HUES64 (cell line): ENCODE measurements around the gene SYT14.
"Not testable (repeated sequence)": the region's sequence is repeated elsewhere in the genome, so short reads cannot be mapped to it uniquely, and the experiment has no call there.

Experiments
- H3K27ac ChIP-seq: 2 replicates; pipeline ENCODE4 v1.7.0; 2013; ENCODE audit warnings: low read depth, low read length, inconsistent platforms
- H3K27me3 ChIP-seq: 2 replicates; pipeline ENCODE4 v1.6.1; 2013; ENCODE audit warnings: mild to moderate bottlenecking, low read length; ENCODE audit not compliant: insufficient read depth
- H3K36me3 ChIP-seq: 2 replicates; pipeline ENCODE4 v1.6.1; 2013; ENCODE audit warnings: mild to moderate bottlenecking, low read length; ENCODE audit not compliant: insufficient read depth
- H3K4me1 ChIP-seq: 2 replicates; pipeline ENCODE4 v1.6.1; 2013; ENCODE audit warnings: mild to moderate bottlenecking, low read length, moderate library complexity; ENCODE audit not compliant: insufficient read depth
- H3K4me3 ChIP-seq: 2 replicates; pipeline ENCODE4 v1.5.1; 2013; ENCODE audit warnings: mild to moderate bottlenecking, low read length, moderate library complexity
- H3K9ac ChIP-seq: 2 replicates; pipeline ENCODE4 v1.6.1; 2013; ENCODE audit warnings: mild to moderate bottlenecking, low read depth, low read length
- H3K9me3 ChIP-seq: 2 replicates; pipeline ENCODE4 v1.6.1; 2013; ENCODE audit warnings: low read depth, low read length; ENCODE audit not compliant: insufficient read depth
- WGBS: fragments of 150-250, 120-280 bp; methylation state at CpG from one replicate; pipeline ENCODE4 v1.1.7; 2013; ENCODE audit warnings: missing lambda C conversion rate; 5-methylcytosine and 5-hydroxymethylcytosine counted together

SYT14 gene

DNA sequence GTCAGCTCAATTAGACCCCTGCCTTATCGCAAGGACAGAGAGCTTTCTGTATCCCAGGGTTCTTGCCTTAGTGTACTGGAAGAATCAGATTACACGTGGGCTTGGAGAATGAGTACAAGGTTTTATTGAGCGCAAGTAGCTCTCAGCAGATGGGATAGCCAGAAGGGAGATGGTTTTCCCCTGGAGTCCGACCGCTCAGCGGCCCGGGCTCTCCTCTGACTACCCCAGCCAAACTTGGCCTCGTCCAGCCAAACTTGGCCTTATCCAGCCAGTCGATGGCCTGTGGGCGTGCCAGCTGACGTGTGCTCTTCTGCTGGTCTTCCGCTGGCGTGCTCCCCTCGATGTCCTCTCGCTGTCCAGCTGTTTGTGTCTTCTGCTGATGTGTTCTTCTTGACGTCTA is 136.9 kb downstream of the SYT14 start:
- Histone ChIP-seq H3K27me3 (no peaks in the 10 kb centered on the region), H3K36me3 (no peaks in the 10 kb centered on the region), H3K4me1 (peaks cover 31% of the 10 kb centered on the region), H3K4me3 (no peak overlapping the region), H3K27ac (no peak overlapping the region), H3K9me3 (peaks cover 5% of the 10 kb centered on the region; the same call in 1 of the 2 replicates), H3K9ac (no peak overlapping the region)
- WGBS: 92% methylated on average over 16 of the region's 16 CpGs

GRCh38 chr1:210076620-210077019 is 138.6 kb downstream of the SYT14 start:
- Histone ChIP-seq H3K9me3 (peaks cover 5% of the 10 kb centered on the region; the same call in 1 of the 2 replicates), H3K36me3 (no peaks in the 10 kb centered on the region), H3K4me3 (no peak overlapping the region), H3K9ac (no peak overlapping the region), H3K27ac (no peak overlapping the region), H3K27me3 (no peaks in the 10 kb centered on the region), H3K4me1 (peaks cover 28% of the 10 kb centered on the region)
- 91% methylated on average over 3 of the region's 3 CpGs for WGBS

GRCh38 chr1:210081494-210081893 is 143.5 kb downstream of the SYT14 start:
- Histone ChIP-seq H3K27me3 (no peaks in the 10 kb centered on the region), H3K36me3 (no peaks in the 10 kb centered on the region), H3K4me1 (no peaks in the 10 kb centered on the region), H3K9ac (no peak overlapping the region), H3K9me3 (peaks cover 5% of the 10 kb centered on the region; the same call in 1 of the 2 replicates), H3K27ac (no peak overlapping the region), H3K4me3 (no peak overlapping the region)

- H3K4me3 ChIP-seq: no peak overlapping the region
- H3K36me3 ChIP-seq: no peaks in the 10 kb centered on the region
- WGBS: no CpG with 5 or more reads among the region's 1 CpG
- H3K9me3 ChIP-seq: no peaks in the 10 kb centered on the region
- no peak overlapping the region for H3K9ac ChIP-seq
- no peak overlapping the region for H3K27ac ChIP-seq
- no peaks in the 10 kb centered on the region for H3K4me1 ChIP-seq
- no peaks in the 10 kb centered on the region for H3K27me3 ChIP-seq
Measured at GRCh38 chr1:210085359-210085758, 147.3 kb downstream of the SYT14 start.

DNA sequence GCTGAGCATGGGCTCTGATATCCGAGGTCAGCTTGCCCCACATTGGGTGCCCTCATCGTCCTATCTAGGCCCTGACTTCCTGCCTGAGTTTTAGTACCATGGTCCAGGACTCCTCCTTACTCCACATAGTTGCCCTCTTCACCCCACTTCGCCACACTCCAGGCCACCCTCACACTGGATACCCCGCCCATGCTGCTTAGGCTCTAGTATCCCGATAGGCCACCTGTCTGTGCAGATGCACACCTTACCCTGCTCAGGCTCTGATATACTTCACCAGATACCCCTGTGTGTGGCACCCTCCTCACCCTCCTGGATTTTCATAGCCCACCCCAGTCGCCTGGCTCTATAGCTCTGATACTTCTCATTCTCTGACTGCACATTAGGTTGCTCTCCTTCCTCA is 149.0 kb downstream of the SYT14 start:
- 84% methylated on average over 6 of the region's 6 CpGs for WGBS
- H3K4me1 ChIP-seq: no peaks in the 10 kb centered on the region
- no peaks in the 10 kb centered on the region for H3K36me3 ChIP-seq
- H3K27me3 ChIP-seq: no peaks in the 10 kb centered on the region
- no peaks in the 10 kb centered on the region for H3K9me3 ChIP-seq
- no peak overlapping the region for H3K27ac ChIP-seq
- H3K9ac ChIP-seq: no peak overlapping the region
- H3K4me3 ChIP-seq: no peak overlapping the region

DNA sequence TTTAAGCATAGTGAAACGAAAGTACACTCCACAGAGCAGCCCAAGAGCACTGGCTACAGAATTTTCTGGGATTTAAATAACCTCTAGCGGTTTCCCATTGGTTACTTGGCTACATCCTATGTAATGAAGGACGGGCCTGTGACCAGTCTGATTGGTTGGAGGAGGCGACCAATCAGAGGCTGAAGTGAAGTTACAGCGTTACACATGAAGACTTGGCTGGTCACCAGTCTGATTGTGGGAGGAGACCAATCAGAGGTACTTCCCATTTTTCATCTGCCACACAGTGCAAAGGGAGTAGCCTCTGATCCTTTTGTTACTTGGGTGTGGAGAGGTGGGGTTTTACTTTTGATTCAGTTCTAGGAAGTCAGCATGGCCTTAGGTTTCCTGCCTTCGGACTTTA is 151.8 kb downstream of the SYT14 start:
- H3K9ac ChIP-seq: no peak overlapping the region
- WGBS: 95% methylated on average over 5 of the region's 6 CpGs
- H3K4me3 ChIP-seq: no peak overlapping the region
- H3K9me3 ChIP-seq: no peaks in the 10 kb centered on the region
- H3K36me3 ChIP-seq: no peaks in the 10 kb centered on the region
- no peaks in the 10 kb centered on the region for H3K27me3 ChIP-seq
- H3K27ac ChIP-seq: no peak overlapping the region
- H3K4me1 ChIP-seq: no peaks in the 10 kb centered on the region

DNA sequence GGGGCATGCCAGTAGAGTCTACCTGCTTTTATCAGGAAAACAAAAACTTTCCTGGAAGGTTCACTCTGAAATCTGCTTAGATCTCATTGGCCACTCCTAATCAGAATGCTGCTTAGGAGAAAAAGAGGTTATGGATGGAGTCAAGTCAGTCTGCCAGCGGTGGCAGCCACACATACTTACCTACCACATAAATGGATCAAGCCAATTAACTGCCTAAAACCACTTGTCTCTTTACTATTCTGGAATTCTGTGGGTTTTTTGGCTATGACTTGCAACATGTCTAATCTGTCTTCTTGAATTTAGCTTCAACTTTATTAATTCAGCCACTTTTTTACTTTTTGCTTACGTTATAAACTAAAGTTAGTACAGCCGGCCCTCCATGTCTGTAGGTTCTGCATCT is 154.3 kb downstream of the SYT14 start:
- no peak overlapping the region for H3K27ac ChIP-seq
- H3K9ac ChIP-seq: no peak overlapping the region
- WGBS: 97% methylated on average over 2 of the region's 3 CpGs
- no peaks in the 10 kb centered on the region for H3K27me3 ChIP-seq
- H3K4me1 ChIP-seq: no peaks in the 10 kb centered on the region
- H3K4me3 ChIP-seq: no peak overlapping the region
- H3K9me3 ChIP-seq: no peaks in the 10 kb centered on the region
- H3K36me3 ChIP-seq: no peaks in the 10 kb centered on the region

DNA sequence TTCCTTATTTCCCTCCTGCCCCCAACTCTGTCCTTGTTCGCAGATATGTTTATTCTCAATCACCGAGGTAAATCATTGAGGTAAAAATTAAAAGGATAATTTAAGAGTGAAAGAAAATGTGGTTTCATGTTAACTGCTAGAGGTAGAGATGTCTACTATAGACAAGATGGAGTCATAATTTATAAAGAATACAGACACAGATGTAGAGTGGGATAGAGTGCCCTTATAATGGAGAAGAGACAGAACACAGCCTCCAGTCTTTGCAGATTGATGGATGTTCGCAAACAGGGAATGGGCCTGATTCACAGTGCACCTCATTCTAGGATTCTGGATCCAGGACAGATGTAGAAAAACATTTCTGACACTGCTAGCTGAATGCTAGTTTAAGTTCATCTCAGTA is 155.4 kb downstream of the SYT14 start:
- Histone ChIP-seq H3K36me3 (no peaks in the 10 kb centered on the region), H3K9me3 (no peaks in the 10 kb centered on the region), H3K27me3 (no peaks in the 10 kb centered on the region), H3K9ac (no peak overlapping the region), H3K27ac (no peak overlapping the region), H3K4me3 (no peak overlapping the region), H3K4me1 (no peaks in the 10 kb centered on the region)
- 88% methylated on average over 3 of the region's 3 CpGs for WGBS

DNA sequence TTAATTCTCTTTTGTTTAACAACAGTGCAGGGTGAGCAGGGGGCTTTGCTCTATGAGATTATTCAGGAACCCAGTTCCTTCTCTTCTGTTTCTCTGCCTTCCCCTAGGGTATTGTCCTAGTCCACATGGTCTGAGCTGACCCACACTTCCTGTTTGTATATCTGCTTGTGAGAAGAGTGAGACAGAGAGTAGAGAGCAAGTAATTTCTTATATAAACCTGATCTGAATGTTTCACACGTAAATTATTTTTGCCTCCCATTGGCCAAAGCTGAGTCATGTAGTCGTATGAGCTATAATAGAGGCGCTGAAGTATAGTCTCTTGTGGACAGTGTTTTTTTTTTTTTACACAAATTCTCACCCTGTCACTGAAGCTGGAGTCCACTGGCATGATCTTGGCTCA is 160.3 kb downstream of the SYT14 start:
- H3K4me1 ChIP-seq: no peaks in the 10 kb centered on the region
- no peaks in the 10 kb centered on the region; the same call in 1 of the 2 replicates for H3K36me3 ChIP-seq
- H3K27me3 ChIP-seq: no peaks in the 10 kb centered on the region
- H3K27ac ChIP-seq: no peak overlapping the region
- H3K9ac ChIP-seq: no peak overlapping the region
- H3K4me3 ChIP-seq: no peak overlapping the region
- no peaks in the 10 kb centered on the region for H3K9me3 ChIP-seq
- WGBS: 100% methylated on average over 1 of the region's 3 CpGs

DNA sequence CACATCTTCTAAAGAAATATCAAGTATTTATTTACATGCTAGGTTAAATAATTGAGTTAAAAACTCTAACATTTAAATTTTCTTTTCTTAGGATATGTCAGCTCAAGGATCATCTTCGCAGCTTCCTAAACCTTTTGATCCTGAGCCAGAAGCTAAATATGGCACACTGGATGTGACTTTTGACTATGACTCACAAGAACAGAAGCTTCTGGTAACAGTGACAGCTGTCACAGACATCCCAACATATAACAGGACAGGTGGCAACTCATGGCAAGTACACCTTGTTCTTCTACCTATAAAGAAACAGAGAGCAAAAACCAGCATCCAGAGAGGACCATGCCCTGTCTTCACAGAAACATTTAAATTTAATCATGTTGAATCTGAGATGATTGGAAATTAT is 161.9 kb downstream of the SYT14 start:
- H3K4me3 ChIP-seq: no peak overlapping the region
- no peaks in the 10 kb centered on the region for H3K27me3 ChIP-seq
- H3K9ac ChIP-seq: no peak overlapping the region
- no peaks in the 10 kb centered on the region for H3K9me3 ChIP-seq
- peaks cover 5% of the 10 kb centered on the region; the same call in 1 of the 2 replicates for H3K36me3 ChIP-seq
- no peaks in the 10 kb centered on the region for H3K4me1 ChIP-seq
- no peak overlapping the region for H3K27ac ChIP-seq
- WGBS: 96% methylated on average over 1 of the region's 1 CpG

DNA sequence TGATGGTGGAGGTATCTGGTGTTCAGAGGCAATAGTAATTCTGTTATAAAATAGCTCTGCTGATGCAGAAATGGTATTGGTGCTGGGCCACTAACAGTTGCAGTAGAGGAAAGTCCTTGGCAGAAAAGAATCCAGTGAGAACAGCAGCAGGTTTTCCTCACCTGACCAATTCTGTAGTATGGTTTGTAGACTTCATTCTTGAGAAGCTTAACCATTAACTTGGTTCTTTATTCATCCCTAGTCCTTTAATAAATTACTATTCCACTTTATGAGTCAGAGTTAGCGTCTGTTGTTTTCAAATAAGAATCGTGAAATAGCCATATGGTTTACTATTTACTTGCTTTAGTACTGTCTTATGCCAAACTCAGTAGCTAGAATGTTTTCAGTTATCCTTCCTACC is 166.1 kb downstream of the SYT14 start:
- Histone ChIP-seq H3K4me3 (no peak overlapping the region), H3K36me3 (peaks cover 5% of the 10 kb centered on the region; the same call in 1 of the 2 replicates), H3K9me3 (no peaks in the 10 kb centered on the region), H3K27me3 (no peaks in the 10 kb centered on the region), H3K9ac (no peak overlapping the region), H3K4me1 (no peaks in the 10 kb centered on the region), H3K27ac (no peak overlapping the region)
- WGBS: 95% methylated on average over 2 of the region's 2 CpGs

- H3K4me3 ChIP-seq, H3K27ac ChIP-seq, H3K9me3 ChIP-seq, H3K36me3 ChIP-seq, H3K27me3 ChIP-seq, H3K9ac ChIP-seq: not testable (repeated sequence)
- peaks cover 24% of the 10 kb centered on the region for H3K4me1 ChIP-seq
- WGBS: 86% methylated on average over 9 of the region's 9 CpGs
Measured at GRCh38 chr1:210112906-210113305, 174.9 kb downstream of the SYT14 start.
